HG02759 (cell line): ENCODE data around the gene EPYC.

Experiments
- ATAC-seq: cut with Tn5 transposase; IDR thresholded peaks from one replicate; pipeline ENCODE4 v1.9.1; 2021; ENCODE audit warnings: mild to moderate bottlenecking, moderate library complexity; ENCODE audit not compliant: unreplicated experiment

EPYC gene

DNA sequence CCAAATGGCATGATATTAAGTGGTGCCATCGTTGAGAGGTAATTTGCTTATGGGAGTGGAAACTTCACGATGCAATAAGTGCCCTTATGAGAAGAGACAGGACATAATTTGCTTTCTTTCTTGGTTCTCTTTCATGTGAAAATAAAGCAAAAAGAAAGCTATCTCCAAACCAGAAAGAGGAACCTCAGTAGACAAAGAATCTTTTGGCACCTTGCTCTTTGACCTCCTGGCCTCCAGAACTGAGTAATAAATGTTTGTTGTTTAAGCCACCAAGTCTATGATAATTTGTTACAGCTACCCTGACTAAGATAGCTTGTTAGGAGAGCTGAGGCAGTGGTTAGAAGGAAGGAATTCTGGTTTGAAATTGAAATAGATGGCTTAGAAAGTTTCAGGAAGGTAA is 89.4 kb downstream of the EPYC start:
- no peak for ATAC-seq
